ENCODE results near the gene TBC1D19. TPM values are rescaled to one million over a fixed set of nuclear protein-coding genes. Genes with fewer than 3 reads are reported as not detected.
A peak's percentile ranks its signal among the peaks of the same experiment; 100 is the strongest.

TBC1D19 gene
- total and polyA plus RNA-seq, 8 donors, result 1.4 to 57.6 (median 5.1) TPM

DNA sequence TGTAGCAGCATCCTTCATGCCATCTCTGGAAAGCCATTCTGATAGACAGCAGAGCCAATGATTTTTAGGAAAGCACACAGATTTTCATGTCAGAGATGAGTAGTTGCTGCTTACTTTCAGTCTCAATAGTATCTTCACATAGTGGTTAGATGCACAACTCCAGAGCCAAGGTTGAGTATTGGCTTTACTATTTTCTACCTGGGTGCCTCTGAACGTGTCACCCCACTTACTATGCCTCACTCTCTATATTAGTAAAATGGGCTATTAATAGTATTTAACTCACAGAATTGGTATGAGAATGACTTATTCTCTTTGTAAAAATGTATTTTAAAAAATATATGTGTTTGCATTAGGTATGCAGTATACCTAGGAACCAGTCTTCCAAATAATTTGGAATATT lies 168.0 kb downstream of the TBC1D19 start:
- intact Hi-C loops (cut with DNase I; ENCODE audit: low total_unique reads), result no loop called here
- Histone ChIP-seq H3K4me3 (no peak overlapping the region), H3K36me3 (peaks cover 0 to 29% (median 22%) of the 10 kb centered on the region in 4 donors), H3K9me3 (no peaks in the 10 kb centered on the region), H3K4me1 (no peaks in the 10 kb centered on the region), H3K27ac (no peak overlapping the region), H3K27me3 (no peaks in the 10 kb centered on the region)
- TF ChIP-seq POLR2A (IDR thresholded peaks at IDR 0.05), result no peak
- TF ChIP-seq POLR2AphosphoS5 (IDR thresholded peaks at IDR 0.05), result no peak
- no peak for DNase-seq
- WGBS, 5 donors, result 84 to 94% (median 85%) methylated on average over 1 of the region's 1 CpG

DNA sequence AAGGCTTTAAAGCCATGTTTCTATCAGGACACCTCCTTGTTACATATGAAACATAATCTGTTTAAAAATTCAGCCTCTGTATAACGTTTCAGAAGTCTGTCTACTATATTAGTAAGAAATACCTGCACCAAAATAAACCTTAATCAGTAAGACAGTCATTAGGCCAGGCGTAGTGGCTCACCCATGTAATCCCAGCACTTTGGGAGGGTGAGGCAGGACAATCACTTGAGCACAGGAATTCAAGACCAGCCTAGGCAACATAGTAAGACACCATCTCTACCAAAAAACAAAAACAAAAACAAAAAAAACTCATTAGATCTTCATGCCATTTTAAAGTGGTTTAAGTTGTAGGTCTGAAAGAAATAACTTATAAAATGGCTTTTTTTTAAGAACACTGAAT lies 169.3 kb downstream of the TBC1D19 start:
- Histone ChIP-seq H3K27me3 (no peaks in the 10 kb centered on the region), H3K36me3 (peaks cover 0 to 34% (median 27%) of the 10 kb centered on the region in 4 donors), H3K9me3 (no peaks in the 10 kb centered on the region), H3K4me1 (no peaks in the 10 kb centered on the region), H3K4me3 (no peak overlapping the region), H3K27ac (no peak overlapping the region)
- WGBS, 5 donors, result 90 to 99% (median 94%) methylated on average over 2 of the region's 2 CpGs
- TF ChIP-seq EP300 (IDR thresholded peaks at IDR 0.05) (no peak), POLR2AphosphoS5 (IDR thresholded peaks at IDR 0.05) (no peak), POLR2A (IDR thresholded peaks at IDR 0.05) (no peak)
- TF ChIP-seq, protein P1, sequence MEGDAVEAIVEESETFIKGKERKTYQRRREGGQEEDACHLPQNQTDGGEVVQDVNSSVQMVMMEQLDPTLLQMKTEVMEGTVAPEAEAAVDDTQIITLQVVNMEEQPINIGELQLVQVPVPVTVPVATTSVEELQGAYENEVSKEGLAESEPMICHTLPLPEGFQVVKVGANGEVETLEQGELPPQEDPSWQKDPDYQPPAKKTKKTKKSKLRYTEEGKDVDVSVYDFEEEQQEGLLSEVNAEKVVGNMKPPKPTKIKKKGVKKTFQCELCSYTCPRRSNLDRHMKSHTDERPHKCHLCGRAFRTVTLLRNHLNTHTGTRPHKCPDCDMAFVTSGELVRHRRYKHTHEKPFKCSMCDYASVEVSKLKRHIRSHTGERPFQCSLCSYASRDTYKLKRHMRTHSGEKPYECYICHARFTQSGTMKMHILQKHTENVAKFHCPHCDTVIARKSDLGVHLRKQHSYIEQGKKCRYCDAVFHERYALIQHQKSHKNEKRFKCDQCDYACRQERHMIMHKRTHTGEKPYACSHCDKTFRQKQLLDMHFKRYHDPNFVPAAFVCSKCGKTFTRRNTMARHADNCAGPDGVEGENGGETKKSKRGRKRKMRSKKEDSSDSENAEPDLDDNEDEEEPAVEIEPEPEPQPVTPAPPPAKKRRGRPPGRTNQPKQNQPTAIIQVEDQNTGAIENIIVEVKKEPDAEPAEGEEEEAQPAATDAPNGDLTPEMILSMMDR (IDR thresholded peaks at IDR 0.05), result no peak
- intact Hi-C loops (cut with DNase I; ENCODE audit: low total_unique reads), result no loop called here
- no peak for DNase-seq

DNA sequence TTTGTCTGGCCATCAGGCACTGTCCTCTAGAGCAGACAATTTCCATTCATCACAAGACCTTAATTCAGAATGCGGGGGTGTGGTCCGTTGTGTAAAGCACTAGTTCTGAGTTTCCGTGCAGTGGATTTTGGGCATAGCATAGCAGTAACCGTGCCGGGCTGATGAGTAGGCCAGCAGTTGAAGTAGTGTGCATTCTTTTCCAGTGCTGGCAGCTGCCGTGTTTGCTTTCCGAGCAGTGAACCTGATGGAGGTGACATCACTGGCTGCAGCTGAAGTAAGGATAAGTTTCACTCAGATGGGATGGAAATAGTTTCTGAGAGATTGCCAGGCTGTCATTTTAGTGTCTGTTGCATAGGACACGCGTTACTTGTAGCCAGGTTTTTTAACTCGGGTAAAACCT lies 169.7 kb downstream of the TBC1D19 start:
- intact Hi-C loops (cut with DNase I; ENCODE audit: low total_unique reads), result no loop called here
- Histone ChIP-seq H3K4me3 (no peak overlapping the region), H3K9me3 (no peaks in the 10 kb centered on the region), H3K36me3 (peaks cover 0 to 33% (median 26%) of the 10 kb centered on the region in 4 donors), H3K4me1 (no peaks in the 10 kb centered on the region), H3K27ac (no peak overlapping the region), H3K27me3 (no peaks in the 10 kb centered on the region)
- TF ChIP-seq POLR2AphosphoS5 (IDR thresholded peaks at IDR 0.05), result no peak
- no peak for TF ChIP-seq POLR2A (IDR thresholded peaks at IDR 0.05)
- TF ChIP-seq, protein P1 (IDR thresholded peaks at IDR 0.05), result no peak
- no peak for TF ChIP-seq EP300 (IDR thresholded peaks at IDR 0.05)
- peak in 1 of 2 donors; percentile 57 for DNase-seq
- WGBS, 5 donors, result 62 to 80% (median 70%) methylated on average over 10 of the region's 10 CpGs

GRCh38 chr4:26757751-26758150 lies 173.9 kb downstream of the TBC1D19 start:
- Histone ChIP-seq H3K36me3 (peaks cover 0 to 21% (median 9%) of the 10 kb centered on the region in 4 donors), H3K27me3 (no peaks in the 10 kb centered on the region), H3K4me1 (no peaks in the 10 kb centered on the region), H3K4me3 (no peak overlapping the region), H3K27ac (no peak overlapping the region), H3K9me3 (no peaks in the 10 kb centered on the region)
- TF ChIP-seq POLR2AphosphoS5 (IDR thresholded peaks at IDR 0.05) (no peak), POLR2A (IDR thresholded peaks at IDR 0.05) (no peak), EP300 (IDR thresholded peaks at IDR 0.05) (no peak)
- TF ChIP-seq, protein P1 (IDR thresholded peaks at IDR 0.05), result no peak
- intact Hi-C loops (cut with DNase I; ENCODE audit: low total_unique reads), result no loop called here
- 94 to 100% (median 97%) methylated on average over 1 of the region's 1 CpG for WGBS, 5 donors
- DNase-seq, result no peak

- Histone ChIP-seq H3K4me3 (no peak overlapping the region), H3K9me3 (no peaks in the 10 kb centered on the region), H3K27me3 (no peaks in the 10 kb centered on the region), H3K4me1 (no peaks in the 10 kb centered on the region), H3K27ac (no peak overlapping the region), H3K36me3 (peaks cover 0 to 21% (median 9%) of the 10 kb centered on the region in 4 donors)
- no peak for DNase-seq
- TF ChIP-seq, protein P1 (IDR thresholded peaks at IDR 0.05), result no peak
- 76 to 89% (median 84%) methylated on average over 1 of the region's 1 CpG for WGBS, 5 donors
- intact Hi-C loops (cut with DNase I; ENCODE audit: low total_unique reads), result no loop called here
Measured at GRCh38 chr4:26758899-26759298, 175.0 kb downstream of the TBC1D19 start.

Data from stomach (tissue), 9 donors.